Activated effector memory CD4-positive, alpha-beta T cell treated with anti-CD3 and anti-CD28 coated beads, Interleukin-2, amount 50 U/mL, for 16 hours (primary cell): ENCODE results near the gene CLEC12A.
"Not testable (repeated sequence)": the region's sequence is repeated elsewhere in the genome, so short reads cannot be mapped to it uniquely, and the experiment has no call there.

Experiments used
- DNase-seq: peaks from one replicate; pipeline ENCODE4 v3.0.0-alpha.2; 2020

The CLEC12A gene

GRCh38 chr12:9971181-9971580 lies at the start of gene CLEC12A:
Gene CLEC12A (plus strand): TSS chr12:9971409. CDS start chr12:9971597, 188 bp downstream.
- DNase-seq, result no peak

DNA sequence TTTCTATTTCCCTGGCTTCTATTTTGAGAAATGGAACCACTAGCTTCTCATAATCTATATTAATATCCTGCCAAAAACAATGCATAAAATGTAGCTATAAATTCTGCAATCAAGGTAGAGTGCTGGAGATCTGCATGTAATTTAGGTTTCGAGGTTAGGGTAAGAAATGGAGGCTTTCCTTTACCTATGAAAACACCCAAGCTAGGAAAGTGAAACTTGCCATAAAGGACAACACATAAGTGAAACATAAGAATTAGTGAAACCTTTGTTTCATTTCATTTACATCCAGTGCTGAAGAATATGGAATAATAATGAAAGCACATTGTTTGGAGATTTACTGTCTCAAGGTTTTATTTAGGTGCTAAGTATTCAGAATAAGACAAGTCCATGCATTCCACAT lies 48.8 kb upstream of the CLEC12A start:
- no peak for DNase-seq

DNA sequence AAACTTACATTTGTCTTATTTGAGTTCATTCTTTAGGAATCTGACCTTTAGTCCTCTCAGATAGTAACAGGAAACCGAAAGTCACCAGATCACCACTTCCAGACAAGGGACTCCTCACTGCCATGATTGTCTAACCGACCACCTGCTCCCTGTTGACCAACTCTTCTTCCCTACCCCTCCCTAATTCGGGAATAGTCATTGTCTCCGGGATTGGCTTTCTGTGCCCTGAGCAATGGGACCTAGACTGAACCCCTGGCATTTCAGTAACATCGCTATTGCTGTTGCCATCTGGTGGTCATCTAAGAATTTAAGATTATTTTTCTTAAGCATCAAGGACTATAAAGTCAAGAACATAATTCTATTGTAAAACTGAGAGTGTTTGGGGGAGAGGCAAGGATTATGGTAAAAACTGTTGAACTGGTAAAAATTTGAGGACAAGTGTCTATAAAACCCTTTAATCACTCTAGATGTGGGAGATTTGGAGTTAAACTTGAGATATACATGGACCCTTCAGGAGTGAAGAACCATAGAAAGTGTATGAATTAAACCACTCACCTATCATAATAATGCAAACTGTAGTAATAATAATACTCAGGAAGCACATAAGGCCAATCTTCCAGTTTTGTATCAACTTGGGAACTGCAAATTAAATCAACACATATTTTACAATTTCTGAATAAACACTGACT lies 45.4 kb upstream of the CLEC12A start:
- DNase-seq, result no peak

GRCh38 chr12:9926876-9927275 lies 44.3 kb upstream of the CLEC12A start:
- no peak for DNase-seq

DNA sequence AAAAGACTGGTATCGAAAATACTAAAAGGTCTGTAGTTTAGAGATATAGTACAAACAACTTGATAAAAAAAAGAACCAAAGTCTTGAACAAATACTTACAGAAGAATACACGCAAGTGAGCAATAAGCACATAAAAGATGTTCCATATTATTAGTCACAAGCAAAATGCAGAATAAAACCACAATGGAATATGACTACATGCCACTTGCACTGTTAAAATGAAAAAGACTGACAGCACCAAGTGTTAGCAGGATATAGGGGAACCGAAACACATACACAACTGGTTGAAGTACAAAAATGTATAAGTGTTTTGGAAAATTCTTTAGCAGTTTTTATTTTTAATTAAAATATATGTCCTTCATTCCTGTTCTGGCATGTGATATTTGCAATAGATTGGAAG lies 42.6 kb upstream of the CLEC12A start:
- no peak for DNase-seq

DNA sequence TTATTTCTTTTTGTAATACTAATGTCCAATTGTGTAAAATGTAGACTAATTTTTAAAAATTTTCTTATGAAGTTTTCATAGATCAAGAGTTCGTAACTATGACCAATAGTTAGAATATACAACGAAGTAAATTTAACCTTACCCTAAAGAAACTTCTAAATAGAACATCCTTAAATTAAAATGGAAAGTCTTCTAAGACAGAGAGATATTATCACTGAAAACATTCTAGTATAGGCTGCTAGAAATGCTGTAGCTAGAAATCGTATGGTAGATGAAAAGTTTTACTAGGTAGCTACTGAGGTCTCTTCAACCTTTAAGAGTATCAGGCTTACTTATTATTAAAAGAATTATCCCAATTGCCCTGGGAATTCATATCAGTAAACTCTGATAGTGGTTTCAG lies 40.0 kb upstream of the CLEC12A start:
- no peak for DNase-seq

DNA sequence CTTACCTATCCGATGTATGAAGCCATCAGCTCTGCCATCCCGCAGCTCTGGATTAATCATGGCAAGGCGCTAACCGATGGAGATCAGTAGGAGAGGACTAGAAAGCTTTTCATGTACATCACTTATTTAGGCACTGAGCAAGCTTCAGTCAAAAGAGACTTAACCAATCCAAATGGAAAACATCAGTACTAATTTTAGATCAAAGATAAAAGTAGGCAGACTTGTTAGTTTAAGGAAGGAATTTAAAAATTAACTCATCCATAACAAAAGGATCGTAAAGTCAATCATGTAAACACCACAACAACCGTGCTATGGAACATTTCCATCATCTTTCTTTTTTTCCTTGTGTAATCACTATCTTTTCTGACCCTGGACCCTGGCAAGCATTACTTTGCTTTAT lies 38.9 kb upstream of the CLEC12A start, which contains the start of gene CLEC2A:
Gene CLEC2A (minus strand): TSS at position 101 of the 400 bp plus-strand sequence. CDS start 41 bp downstream, at position 60.
- no peak for DNase-seq

- no peak for DNase-seq
These were observed 37.3 kb upstream of the CLEC12A start for GRCh38 chr12:9933958-9934357.

DNA sequence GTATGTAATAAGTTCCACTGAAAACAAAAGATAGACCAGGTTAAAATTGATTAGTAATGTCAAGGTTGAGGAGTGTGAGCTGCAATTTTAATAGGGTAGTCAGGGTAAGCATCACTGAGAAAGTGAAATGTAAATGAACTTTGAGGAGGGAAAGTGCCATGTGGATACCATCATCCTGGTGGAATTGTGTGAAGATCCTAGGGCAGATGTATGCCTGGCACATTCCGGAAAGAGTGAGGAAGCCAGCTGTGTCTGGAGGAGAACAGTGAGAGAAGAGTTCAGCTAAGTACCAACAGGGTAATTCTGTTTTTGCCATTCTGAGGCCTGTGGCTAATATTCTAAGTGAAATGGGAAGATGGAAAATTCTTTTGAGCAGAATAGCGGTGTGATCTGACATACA lies 36.2 kb upstream of the CLEC12A start:
- DNase-seq, result no peak

- no peak for DNase-seq
These were observed 34.6 kb upstream of the CLEC12A start for GRCh38 chr12:9936591-9936990.

DNA sequence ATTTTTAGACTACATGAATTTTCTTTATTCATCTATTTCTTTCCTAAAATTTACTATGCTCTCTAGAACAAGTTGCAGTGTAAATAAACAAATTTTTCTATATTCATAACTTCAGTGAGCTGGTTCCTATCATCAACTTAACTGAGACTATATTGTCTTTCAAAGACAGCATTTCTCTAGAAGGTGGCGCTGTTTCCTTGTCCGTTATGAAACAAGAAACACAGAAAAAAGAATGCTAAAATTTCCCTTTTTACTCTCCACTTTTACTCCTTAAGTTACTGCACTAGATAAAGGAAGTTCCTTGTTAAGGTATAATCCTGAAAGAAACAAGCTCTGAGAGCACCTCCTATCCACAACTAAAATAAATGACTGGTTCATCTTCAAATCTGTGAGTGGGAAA lies 30.8 kb upstream of the CLEC12A start:
- DNase-seq, result no peak

- no peak for DNase-seq
These were observed 29.4 kb upstream of the CLEC12A start for GRCh38 chr12:9941838-9942237.

DNA sequence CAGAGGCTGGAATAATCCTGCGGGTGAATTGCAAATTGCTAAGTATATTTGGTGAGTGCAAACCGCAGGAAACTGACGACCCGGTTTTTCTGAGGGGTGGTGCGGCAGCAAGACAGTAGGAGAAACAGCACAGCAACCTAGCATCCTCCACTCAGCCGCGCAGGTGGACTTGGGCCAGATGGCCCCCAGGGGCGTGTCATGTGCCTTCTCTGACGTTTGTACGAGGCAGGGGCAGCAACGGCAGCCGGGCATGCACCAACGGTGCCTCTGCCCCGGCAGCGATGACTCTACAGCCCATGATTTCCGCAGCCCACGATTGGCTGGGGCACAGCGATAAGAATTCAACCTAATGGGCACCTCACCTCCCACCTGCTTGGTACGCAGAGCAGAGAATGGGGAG lies 28.0 kb upstream of the CLEC12A start:
- DNase-seq, result peak; percentile 65

DNA sequence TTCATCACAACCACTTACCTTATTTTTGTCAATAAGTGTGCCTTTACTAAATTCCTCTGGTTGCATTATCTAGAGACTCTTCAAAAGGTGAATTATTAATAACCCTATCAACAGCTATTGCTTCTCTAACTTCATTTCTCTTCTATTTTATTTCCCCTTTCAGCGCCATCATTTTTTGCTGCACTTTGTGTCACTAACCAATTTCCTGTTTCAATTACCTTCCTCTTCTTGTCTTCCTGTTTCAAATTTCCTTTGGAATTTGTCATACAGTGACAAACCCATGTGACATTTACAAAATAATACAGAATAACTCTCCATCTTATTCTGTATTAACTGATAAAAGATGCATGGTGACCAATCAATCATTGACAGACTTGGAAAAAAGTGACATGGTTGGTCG lies 26.8 kb upstream of the CLEC12A start:
- DNase-seq, result no peak

DNA sequence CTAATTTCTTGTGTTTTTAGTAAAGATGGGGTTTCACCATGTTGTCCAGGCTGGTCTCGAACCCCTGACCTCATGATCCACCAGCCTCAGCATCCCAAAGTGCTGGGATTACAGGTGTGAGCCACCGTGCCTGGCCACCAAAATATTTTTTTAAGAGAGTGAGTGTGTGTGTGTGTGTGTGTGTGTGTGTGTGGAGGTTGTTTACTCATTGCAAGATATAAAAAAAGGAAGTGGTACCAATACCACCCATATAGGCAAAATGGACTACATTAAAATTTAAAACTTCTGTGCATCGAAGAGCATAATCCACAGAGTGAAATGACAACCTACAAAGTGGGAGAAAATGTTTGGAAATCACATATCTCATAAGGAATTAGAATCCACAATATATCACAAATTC lies 23.5 kb upstream of the CLEC12A start:
- DNase-seq, result no peak

- DNase-seq, result no peak
These were observed 22.5 kb upstream of the CLEC12A start for GRCh38 chr12:9948606-9949296.

DNA sequence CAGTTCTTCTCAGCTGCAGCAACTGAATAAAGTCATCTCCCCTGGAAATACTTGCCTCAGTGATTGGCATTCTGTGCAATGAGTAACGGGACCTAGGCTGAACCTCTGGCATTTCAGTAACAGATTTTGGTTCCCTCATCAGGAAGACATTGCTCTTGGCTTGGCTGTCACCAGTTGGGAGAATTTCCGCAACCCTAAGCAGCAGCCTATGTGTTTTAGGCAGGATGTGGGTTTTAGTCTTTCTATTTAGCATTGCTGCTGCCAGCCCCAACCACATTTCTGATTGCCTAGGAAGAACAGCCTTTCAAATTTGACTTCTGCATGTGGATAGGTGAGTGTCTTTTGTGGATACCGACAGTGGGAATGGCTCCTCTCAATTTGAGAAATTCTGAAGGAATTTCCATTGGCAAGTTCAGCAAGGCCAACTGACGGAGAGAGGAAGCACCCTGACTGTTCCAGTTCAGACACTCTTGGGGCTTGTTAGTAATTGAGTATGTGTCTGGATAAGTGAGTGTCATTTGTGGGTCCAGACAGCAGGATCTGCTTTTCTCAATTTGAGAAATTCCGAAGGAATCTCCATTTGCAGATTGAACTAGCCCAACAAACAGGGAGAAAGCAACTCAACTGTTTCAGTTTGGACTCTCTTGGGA lies 20.1 kb upstream of the CLEC12A start:
- peak; percentile 68 for DNase-seq

- not testable (repeated sequence) for DNase-seq
These were observed 18.1 kb upstream of the CLEC12A start for GRCh38 chr12:9952954-9953729.

- no peak for DNase-seq
These were observed 13.4 kb upstream of the CLEC12A start for GRCh38 chr12:9957834-9958233.

DNA sequence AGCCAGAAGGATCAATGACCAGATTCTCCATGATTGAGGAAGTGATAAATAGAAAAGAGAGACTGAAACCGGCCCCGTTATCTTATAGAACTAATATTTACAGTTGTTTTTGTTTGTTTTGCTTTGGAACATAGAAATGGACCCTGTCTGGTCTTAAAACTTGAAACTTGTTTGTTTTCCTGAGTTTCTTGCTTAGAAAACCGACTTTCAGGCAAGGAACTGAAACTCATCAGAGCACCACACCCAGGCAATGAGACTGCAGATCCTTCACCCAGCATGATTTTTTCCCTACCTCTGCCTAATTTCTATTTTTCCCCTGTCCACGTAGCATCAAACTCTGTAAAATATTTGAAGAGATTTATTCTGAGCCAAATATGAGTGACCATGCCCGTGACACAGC lies 10.6 kb upstream of the CLEC12A start:
- no peak for DNase-seq

- DNase-seq, result no peak
These were observed 10.1 kb upstream of the CLEC12A start for GRCh38 chr12:9961106-9961505.

GRCh38 chr12:9961901-9962300 lies 9.3 kb upstream of the CLEC12A start:
- no peak for DNase-seq

- DNase-seq, result no peak
These were observed 1.5 kb upstream of the CLEC12A start for GRCh38 chr12:9969673-9970072.
